T-helper 22 cell (primary cell): ENCODE measurements around the gene FRMD4A.
"Not testable (repeated sequence)": the region's sequence is repeated elsewhere in the genome, so short reads cannot be mapped to it uniquely, and the experiment has no call there.

Source experiments
- DNase-seq: peaks from one replicate; pipeline ENCODE4 v3.0.0-alpha.2; 2020; ENCODE audit warnings: low read depth

Gene FRMD4A

DNA sequence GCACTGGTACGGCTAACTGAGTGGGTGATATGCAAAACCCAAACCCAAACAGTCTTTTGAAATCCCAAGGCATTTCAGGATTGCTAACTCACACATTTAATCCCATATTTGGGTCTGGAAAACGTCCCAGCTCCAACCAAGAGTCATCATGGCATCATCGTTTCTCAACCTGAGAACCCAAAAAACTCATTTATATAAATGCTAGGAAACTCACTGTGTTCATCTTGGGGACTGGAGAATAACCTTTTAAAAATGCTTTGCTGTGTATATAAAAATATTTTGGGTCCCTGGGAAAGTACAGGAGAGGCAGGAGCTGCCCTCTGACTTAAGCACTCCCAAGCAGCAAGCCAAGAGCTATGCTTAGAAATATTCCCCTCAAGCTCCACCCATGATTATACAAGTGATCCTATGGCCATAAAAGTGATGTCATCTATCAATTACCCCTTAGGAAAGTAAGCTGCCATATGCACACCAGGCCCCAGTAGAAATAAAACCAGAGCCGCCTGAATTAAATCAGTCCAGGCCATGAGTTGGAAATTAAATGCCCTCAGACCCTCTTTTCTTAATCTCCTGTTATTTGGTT lies 352.1 kb downstream of the FRMD4A start:
- no peak for DNase-seq

DNA sequence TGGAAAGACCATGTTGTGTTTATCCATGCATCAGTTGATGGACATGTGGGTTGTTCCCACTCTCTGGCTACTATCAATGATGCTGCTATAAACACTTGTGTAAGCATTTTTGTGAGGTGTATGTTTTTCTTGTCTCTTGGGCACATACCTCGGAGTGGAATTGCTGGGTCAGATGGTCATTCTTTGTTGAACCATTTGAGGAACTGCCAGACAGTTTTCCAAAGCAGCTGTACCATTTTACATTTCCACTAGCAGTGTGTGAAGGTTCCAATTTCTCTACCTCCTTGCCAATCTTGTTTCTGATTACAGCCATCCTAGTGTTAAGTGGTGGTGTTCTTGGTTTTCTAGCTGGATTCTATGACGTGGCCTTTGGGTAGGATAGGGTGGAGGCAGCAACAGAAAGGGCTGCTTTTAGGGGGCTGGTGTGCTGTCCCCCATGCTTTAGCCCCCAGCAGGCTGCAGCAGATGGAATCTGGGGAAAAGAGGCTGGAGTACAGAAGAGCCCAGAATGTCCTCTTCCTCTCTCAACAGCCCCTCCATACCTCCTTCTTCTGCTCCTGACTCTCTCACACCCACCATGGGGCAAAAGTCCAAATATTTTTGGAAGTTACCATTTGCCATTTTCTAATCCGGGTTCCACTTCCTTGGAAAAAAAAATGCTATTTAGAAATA lies 352.7 kb downstream of the FRMD4A start:
- no peak for DNase-seq

DNA sequence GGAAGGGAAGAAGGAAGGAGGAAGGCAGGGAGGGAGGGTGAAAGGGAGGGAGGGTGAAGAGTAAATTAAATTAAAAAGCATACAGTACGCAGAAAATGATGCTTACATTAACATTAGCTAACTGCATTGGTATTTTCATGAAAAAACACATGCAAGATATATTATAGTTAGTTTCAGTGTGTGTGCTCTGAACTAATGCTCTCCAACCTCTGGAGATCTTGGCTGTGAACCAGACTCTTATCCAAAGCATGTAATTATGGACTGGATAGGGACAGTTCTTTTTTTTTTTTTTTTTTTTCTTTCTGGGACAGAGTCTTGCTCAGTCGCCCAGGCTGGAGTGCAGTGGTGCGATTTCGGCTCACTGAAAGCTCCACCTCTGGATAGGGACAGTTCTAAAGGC lies 357.0 kb downstream of the FRMD4A start:
- no peak for DNase-seq

DNA sequence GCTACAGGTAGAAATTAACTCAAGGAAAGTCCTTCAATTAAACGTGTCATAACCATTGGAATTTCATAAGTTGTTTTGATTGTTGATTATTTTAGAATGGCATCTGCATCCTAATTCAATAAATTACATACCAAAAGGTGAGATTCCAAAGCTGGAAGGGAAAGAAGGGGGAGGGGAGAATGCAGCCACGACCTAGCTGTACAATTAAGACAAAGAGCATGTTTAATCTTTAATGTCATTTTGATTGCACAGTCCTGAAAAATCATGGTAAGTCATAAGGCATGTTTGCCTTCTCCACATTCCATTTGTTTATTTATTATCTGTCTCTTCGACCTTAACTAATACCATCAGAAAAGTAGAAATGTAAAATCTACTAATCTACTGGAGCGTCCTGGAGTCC lies 358.1 kb downstream of the FRMD4A start:
- DNase-seq, result no peak

DNA sequence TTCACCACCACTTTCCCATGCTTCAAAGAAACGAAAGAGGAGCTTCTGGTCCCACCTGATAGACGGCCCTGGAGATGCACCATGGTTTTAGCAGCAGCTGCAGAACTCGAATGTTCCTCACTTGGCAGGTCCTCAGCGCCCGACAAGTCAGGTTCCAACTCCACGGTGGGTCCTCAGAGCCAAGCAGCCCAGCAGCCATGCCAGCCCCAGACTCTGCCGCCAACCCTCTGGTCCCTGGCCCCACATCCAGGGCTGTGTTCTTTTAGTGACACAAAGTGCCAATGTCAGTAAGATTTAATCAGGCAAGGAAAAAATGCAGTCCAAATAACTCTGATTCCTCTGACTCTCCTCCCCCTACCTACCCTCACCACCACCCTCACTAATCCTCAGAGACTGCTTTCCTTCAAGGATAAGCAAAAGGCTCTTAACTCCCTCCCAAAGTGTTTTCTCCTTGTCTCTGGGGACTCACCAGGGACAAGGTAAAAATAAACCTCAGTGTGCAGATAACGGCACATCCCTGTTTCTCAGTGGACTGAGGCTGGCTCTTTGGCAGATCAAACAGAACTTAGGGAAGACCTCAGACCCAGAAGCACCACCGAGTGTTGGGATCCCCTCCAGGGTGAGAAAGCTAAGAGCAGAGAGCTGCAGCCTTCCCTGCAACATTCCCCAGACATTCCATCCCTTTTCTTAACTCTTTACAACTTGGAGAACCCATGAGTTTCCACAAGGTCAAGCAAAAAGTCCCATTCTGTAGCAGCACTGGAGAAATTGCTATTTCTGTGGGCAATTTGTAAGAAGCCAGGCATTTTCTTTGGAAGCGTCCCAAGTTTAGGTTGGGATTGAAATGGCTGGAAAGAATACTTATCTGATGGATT lies 358.9 kb downstream of the FRMD4A start:
- no peak for DNase-seq

DNA sequence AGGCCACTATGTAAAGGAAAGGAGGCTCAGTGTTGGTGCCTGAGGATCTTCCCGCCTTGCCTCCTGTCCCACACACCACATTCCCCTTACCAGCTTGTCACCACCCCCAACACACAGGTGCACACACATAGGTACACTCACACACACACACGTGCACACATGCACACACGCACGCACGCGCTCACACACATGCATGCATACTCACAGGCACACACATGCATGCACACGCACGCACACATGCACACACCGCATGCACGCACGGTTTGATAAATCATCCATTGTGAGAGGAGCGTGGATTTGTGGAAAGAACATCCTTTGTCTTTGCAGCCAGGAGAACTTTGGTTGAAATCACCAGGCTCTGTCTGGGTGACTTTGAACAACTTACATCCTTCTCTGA lies 359.8 kb downstream of the FRMD4A start:
- DNase-seq, result no peak

DNA sequence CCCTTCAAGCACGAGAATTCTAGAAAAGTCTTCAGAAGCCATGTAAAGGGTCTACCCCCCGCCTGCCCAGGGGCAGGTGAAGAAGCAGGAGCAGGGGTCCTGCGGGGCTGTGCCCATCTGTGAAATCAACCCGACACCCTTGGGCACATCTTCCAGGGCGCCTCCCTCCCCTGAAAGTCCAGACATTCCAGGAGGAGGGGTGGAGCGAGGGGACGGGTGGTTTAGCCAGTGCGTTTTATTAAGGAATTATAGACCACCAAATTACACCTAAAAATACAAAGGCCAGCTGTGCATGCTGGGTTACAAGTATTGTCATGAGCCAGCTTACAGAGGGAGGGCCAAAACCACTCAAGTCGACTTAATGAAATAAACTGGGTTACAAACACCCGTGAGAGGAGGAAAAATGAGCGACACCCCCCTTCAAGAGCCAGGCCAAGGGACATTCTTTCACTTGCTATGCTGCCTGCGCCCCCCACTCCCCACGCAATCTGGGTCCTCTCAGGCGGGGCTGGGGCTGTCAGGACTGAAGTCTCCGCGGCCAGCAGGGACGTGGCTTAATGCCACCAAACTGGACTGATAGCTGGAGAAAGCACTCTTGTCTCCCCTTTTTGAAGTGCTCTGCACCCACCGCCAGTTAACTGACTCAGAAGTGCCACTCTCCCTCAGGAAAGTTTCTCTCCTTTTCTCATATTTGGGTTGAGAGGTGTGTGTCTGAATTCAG lies 360.3 kb downstream of the FRMD4A start:
- DNase-seq, result no peak

DNA sequence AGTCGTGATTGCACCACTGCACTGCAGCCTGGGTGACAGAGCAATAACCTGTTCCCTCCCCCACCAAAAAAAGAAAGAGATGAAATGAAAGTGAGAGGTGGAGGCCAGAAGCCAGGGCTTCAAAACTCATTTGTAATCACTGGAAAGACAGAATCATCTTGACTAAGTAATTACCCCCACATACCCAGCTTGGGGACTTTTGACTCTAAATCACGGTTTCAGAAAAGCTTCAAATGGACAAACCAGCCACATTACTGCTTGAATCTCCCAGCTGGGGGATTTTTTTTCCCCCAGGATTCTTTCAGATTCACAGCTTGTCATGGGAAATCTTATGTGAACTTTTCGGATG lies 361.0 kb downstream of the FRMD4A start:
- DNase-seq, result no peak

DNA sequence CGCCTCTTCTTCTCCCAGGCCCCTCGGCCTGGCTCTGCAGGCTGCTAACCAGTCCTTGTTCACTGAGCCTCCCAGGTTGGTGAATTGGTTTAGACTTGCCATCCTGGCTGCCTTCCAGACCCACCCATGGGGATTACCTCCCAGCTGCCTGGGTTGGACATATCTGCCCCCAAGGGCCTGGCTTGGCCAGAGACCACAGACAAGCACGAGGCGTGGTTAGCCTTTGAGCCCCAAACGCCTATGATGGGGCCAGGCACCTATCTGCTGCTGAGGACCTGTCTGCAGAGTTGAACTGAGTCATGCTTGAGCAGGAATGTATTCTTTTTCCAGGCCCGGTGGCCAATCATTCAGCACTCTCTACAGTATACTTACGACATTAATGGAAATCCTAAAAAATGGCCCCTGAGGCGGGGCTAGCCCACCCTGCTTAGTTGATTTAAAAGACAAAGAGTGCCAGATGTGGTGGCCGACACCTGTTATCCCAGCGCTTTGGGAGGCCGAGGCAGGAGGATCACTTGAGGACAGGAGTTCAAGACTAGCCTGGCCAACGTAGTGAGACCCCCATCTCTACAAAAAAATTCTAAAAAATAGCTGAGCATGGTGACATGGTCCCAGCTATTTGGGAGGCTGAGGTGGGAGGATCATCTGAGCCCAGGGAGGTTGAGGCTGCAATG lies 361.5 kb downstream of the FRMD4A start:
- no peak for DNase-seq

DNA sequence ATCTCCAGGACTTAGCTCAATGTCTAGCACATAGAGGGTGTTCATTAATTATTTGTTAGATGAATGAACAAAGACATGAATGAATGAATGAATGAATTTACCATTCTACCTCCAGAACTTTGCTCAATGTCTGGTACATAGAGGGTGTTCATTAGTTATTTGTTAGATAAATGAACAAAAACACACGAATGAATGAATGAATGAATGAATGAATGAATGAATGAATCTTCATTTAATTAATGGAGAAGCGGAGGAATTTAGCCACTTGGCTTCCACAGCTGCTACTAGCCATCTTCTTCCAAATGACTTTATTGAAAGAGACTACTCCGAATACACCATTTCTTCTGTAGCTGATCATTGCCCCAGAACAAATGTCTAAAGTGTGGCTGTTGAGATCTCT lies 368.9 kb downstream of the FRMD4A start:
- no peak for DNase-seq

DNA sequence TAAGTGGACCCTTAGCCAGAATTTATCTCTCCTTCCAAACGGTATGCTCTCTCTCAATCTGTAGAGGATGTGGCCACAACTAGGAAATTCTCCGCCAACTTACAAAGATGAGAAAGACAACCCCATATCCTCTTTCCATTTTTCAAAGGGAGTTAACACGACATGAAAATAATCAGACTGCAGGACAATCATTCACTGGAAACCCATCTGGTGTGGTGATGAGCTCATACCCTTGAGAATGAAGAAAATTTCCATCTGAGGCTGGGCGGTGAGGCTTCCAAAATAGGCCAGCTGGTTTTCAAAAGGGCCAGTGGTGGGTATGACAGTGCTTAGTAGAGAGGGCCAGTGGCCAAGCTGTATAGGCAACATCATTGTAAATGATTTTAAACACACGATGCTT lies 369.6 kb downstream of the FRMD4A start:
- DNase-seq, result no peak

DNA sequence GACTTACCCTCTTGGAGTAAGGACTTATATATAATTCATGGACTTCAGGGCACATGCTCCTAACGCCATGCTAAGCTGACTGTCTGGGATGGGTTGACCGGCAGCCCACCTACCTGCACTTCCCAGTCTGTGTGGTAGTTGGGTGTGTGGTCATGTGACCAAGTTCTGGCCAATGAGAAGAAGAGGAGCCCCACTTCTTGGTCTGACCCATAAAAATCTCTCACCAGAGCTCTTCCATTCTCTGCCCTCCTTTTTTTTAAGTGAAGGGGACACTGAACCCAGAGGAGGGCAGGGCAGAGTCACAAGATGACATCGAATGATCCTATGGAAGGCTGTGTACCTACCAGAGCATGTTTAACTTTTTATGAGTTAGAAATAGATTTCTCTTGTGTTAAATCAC lies 370.1 kb downstream of the FRMD4A start:
- DNase-seq, result no peak

DNA sequence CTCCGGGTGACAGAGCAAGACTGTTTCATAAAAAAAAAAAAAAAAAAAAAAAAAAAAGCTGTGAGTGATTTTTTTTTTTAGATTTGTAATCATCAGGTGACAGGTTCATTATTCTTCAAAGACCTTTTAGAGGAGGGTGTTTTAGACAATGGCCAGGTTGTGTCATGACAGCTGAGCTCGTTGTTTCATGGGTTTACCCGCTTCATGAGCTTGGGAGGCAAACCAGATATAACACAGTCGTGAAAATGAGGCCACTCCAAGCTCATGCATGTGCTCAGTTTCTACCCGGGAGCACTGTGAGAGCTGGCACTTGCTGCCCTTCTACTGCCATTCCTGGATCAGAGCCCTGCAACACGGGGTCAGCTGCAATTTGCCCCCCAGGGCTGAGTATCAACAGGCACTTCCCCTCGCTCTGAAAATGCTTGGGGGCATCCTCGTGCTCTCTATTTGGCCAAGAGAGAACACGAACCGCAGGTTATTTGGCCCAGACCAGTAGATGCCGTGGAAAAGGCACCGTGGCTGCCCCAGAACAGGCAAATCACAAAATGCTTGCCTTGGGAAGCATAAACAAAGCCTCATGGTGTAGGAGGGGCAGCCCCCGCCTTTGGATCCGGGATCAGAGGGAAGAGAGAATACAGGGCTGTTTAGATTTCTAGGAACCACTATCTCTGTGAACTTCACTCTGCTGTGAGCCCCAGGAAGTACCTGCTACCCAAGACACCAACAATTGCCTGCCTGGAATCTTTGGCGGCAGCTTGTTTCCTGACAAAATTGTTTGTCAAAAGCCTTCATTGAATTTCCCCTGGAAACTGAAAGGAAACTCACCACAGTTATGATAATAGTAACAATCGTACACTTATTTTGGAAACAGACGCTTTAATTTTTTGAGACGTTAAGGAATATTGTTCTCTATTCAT lies 371.0 kb downstream of the FRMD4A start:
- no peak for DNase-seq

DNA sequence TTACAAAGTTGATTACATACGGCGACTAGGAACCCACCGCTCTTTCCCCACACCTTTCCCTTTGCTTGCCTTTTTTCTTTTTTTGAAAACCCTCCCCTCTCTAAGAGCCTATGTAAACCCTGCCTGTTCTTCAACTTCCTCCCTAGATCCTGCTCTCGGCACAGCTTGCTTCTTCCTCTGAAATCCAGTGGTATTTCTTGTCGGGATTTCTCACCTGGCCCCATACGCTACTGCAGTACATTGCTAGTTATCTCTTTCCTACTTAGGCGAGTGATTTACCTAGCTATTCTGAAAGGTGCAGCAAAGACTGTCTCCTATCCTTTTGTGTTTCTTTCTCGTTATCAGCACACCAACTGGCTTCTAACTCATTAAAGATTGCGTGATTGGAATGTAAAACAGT lies 372.9 kb downstream of the FRMD4A start:
- no peak for DNase-seq

DNA sequence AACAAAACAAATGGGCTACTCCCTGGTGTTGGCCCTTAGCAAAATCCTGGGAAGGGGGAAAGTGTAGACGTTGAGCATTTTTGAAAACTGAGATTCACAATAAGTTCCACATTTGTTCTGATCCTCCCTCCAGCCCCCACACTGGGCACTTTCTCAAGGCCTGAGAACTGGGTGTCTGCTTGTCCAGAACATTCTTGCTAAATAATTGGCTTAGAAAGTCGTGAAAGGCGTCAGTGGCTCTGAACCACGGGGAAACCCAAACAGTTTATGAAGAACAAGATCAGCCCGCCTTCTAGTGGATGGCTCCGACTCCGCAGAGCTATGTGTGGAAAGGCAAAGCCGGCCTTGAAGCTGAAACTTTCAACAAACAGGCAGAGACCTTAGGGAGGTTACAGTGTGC lies 373.9 kb downstream of the FRMD4A start:
- no peak for DNase-seq

DNA sequence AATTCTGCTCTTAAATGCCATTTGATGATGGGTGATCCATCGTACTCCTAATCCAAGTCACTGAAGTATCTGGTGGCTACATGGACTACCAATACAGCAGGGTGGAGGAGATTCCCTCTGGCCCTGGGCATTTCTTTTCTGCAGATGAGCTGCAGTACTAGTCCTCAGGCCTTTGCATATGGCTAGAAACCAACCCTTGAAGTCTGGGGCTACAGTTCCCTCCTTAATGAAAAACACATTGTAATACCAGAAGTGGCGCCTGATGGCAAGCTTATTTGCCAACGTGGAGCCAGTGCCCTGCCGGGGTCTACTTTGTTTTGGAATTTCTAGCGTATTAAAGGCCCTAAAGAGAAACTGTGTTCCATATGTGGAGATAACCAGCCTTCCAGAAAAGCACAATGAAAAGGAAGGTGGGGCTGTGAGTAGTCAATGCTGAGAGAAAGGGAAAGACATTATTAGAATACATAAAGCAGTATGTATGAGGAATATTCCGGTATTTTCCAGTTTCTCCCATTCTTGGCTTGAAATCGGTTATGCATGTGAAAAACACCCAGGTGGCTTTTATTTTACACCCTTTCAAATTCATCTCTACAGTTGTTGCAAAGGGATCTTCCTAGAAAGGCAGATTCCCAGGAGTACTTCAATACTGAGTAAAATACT lies 375.2 kb downstream of the FRMD4A start:
- DNase-seq, result no peak

DNA sequence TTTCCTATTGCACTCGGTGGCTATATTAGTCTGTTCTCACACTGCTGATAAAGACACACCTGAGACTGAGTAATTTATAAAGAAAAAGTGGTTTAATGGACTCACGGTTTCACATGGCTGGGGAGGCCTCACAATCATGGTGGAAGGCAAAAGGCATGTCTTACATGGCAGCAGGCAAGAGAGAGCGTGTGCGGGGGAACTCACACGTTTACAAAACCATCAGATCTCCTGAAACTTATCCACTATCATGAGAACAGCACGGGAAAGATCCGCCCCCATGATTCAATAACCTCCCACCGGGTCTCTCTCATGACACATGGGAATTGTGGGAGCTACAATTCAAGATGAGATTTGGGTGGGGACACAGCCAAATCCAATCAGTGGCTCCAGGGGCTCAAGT lies 376.5 kb downstream of the FRMD4A start:
- DNase-seq, result not testable (repeated sequence)

DNA sequence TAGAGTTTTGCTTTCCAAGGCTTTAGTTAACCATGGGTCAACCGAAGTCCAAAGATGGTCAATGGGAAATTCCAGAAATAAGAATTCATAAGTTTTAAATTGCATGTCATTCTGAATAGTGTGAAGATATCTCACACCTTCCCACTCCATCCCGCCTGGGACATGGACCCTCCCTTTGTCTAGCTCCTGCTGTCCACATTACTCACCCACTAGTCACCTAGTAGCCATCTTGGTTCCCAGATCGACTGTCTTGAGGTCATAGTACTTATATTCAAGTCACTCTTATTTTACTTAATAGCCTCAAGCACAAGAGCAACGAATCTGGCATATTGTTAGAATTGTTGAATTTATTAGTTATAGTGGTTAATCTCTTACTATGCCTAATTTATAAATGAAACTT lies 377.4 kb downstream of the FRMD4A start:
- no peak for DNase-seq

DNA sequence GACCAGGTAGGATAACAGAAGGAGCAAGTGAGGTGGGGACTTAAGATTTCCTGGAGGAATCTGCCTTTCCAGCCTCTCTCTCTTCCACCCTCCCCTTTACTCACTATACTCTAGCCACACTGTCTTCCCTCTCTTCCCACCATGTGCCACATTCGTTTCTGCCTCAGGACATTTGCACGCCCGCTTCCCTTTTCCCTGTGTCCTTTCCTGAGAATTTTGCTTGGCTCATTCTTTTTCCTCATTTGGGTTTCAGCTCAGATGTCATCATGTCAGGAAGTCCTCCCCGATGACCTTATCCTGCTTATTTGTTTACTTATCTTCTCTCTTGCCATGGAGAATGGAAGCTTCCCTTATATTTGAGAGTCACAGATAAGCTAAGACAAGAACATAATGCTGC lies 380.2 kb downstream of the FRMD4A start:
- DNase-seq, result no peak

DNA sequence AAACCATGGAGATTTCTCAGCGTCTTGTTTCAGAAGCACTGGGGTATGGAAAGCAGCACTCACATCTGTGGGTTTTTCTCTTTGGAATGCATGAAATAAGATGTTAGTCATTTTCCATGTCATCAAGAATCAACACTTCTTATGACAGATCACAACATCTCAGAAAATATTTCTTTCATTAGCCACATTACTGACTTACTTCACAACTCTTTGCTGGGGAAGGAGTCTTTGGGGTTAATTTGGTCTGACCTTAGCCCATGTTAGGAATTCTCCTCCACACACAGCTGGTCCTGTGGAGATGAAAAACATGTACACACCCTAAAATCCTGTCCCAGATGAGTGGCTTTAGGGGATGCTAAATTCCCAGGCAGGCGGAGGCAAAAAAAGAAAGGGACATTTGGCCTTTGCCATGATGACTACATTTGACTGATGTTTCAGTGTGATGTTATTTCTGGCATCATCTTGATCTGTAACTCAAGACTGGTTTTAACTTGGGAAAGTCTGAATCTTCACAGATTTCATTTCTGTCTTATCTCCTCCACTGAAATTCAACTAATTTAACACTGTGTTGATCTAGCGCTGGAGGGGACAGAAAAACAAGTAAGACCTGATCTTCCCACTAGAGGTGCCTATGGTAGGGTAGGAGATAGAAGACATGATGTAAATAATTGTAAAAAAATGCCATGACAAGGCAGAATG lies 380.7 kb downstream of the FRMD4A start:
- DNase-seq, result no peak
